ENCODE results near the gene KAT14.

GRCh38 chr20:18090477-18090876 lies 47.2 kb upstream of the KAT14 start:
- TF ChIP-seq IRF1 (CRISPR knock-in tag; IDR thresholded peaks at IDR 0.05): no peak
- no peak for TF ChIP-seq CTCF (IDR thresholded peaks at IDR 0.05)
- TF ChIP-seq STAT6 (CRISPR knock-in tag; conservative IDR thresholded peaks at IDR 0.05; ENCODE audit: low read depth): no peak
- TF ChIP-seq CBFB (CRISPR knock-in tag; IDR thresholded peaks at IDR 0.05; ENCODE audit: low read depth): no peak
- no peak for TF ChIP-seq TP53 (CRISPR knock-in tag; IDR thresholded peaks at IDR 0.05)
- TF ChIP-seq ZNF263 (CRISPR knock-in tag; IDR thresholded peaks at IDR 0.05; ENCODE audit: low read depth): no peak
- no peak for TF ChIP-seq JUN (CRISPR knock-in tag; IDR thresholded peaks at IDR 0.05)
- no peak for TF ChIP-seq TEAD1 (CRISPR knock-in tag; IDR thresholded peaks at IDR 0.05)
- no peak for TF ChIP-seq TCF7 (CRISPR knock-in tag; IDR thresholded peaks at IDR 0.05; ENCODE audit: low read depth)
- TF ChIP-seq ATF1 (CRISPR knock-in tag; IDR thresholded peaks at IDR 0.05): no peak
- TF ChIP-seq CREB1 (CRISPR knock-in tag; IDR thresholded peaks at IDR 0.05): no peak
